IMR-90 (cell line): ENCODE measurements around the gene BCL11B. TPM values are rescaled to one million over a fixed set of nuclear protein-coding genes. Genes with fewer than 3 reads are reported as not detected.

ENCODE experiments used
- ATAC-seq: fragments of 200-7000 bp; cut with Tn5 transposase; 2 replicates; pipeline ENCODE4 v1.9.1; 2020; ENCODE audit warnings: low read depth, mild to moderate bottlenecking, moderate library complexity
- BruUV-seq: library from RNA; stranded (reverse); fragments of 400-500 nt; replicated peaks from 2 replicates; lab custom pipeline; 2021; lab: Mats Ljungman, UMichigan
- CTCF ChIA-PET: fragments of 300-600 bp; formaldehyde crosslinking; extraction: SDS; loops from one replicate; lab custom pipeline; 2021; ENCODE audit warnings: antibody characterized with exemption; lab: Yijun Ruan, JAX
- POLR2A ChIA-PET: fragments of 300-600 bp; sonication (Branson Sonifier 250); formaldehyde crosslinking; loops from one replicate; lab custom pipeline; 2022; ENCODE audit warnings: antibody characterized with exemption; ENCODE audit not compliant: unreplicated experiment; lab: Charles Lee
- DNase-seq: peaks from one replicate; pipeline ENCODE4 v3.0.0; 2013
- H2AFZ ChIP-seq: replicated peaks from 2 replicates; pipeline ENCODE3; 2013; ENCODE audit warnings: low read length, mild to moderate bottlenecking; ENCODE audit not compliant: poor library complexity
- H2AK5ac ChIP-seq: 2 replicates; pipeline ENCODE4 v1.6.1; 2013; ENCODE audit warnings: low read depth, low read length, inconsistent platforms
- H2AK9ac ChIP-seq: replicated peaks from 2 replicates; pipeline ENCODE3; 2013; ENCODE audit warnings: mild to moderate bottlenecking, low read depth, low read length, moderate library complexity; ENCODE audit not compliant: poor library complexity
- H2BK120ac ChIP-seq: 2 replicates; pipeline ENCODE4 v1.6.1; 2013; ENCODE audit warnings: low read depth, low read length, inconsistent platforms
- H2BK15ac ChIP-seq: 3 replicates; pipeline ENCODE4 v1.6.1; 2013; ENCODE audit warnings: low read depth, low read length, inconsistent platforms
- H2BK20ac ChIP-seq: 2 replicates; pipeline ENCODE4 v1.6.1; 2013; ENCODE audit warnings: low read depth, mild to moderate bottlenecking, inconsistent platforms, low read length, moderate library complexity
- H2BK5ac ChIP-seq: 2 replicates; pipeline ENCODE4 v1.6.1; 2013; ENCODE audit warnings: mild to moderate bottlenecking, low read depth, low read length, inconsistent platforms; ENCODE audit not compliant: poor library complexity, severe bottlenecking
- H3K14ac ChIP-seq: replicated peaks from 2 replicates; pipeline ENCODE4 v1.6.1; 2013; ENCODE audit warnings: low read depth, low read length, inconsistent platforms
- H3K18ac ChIP-seq: 2 replicates; pipeline ENCODE4 v1.6.1; 2013; ENCODE audit warnings: low read depth, low read length, control low read depth
- H3K23ac ChIP-seq: 2 replicates; pipeline ENCODE4 v1.6.1; 2013; ENCODE audit warnings: low read depth, low read length, inconsistent platforms
- H3K27ac ChIP-seq: 2 replicates; pipeline ENCODE4 v1.5.1; 2013; ENCODE audit warnings: mild to moderate bottlenecking, control low read depth, low read length; ENCODE audit not compliant: insufficient read depth
- H3K27me3 ChIP-seq: 2 replicates; pipeline ENCODE4 v1.6.1; 2013; ENCODE audit warnings: low read length; ENCODE audit not compliant: control insufficient read depth, insufficient read depth
- H3K36me3 ChIP-seq: 2 replicates; pipeline ENCODE4 v1.6.1; 2013; ENCODE audit warnings: low read length, mixed read lengths; ENCODE audit not compliant: control insufficient read depth, insufficient read depth
- H3K4ac ChIP-seq: 2 replicates; pipeline ENCODE4 v1.6.1; 2013; ENCODE audit warnings: low read depth, low read length, inconsistent platforms
- H3K4me1 ChIP-seq: 2 replicates; pipeline ENCODE4 v1.6.1; 2013; ENCODE audit warnings: low read length, mixed read lengths; ENCODE audit not compliant: control insufficient read depth, insufficient read depth
- H3K4me2 ChIP-seq: 2 replicates; pipeline ENCODE4 v1.6.1; 2013; ENCODE audit warnings: low read depth, mild to moderate bottlenecking, control low read depth, low read length, moderate library complexity
- H3K4me3 ChIP-seq: 2 replicates; pipeline ENCODE4 v1.5.1; 2013; ENCODE audit warnings: low read depth, mild to moderate bottlenecking, control low read depth, low read length, moderate library complexity; ENCODE audit not compliant: insufficient read depth
- H3K56ac ChIP-seq: 2 replicates; pipeline ENCODE4 v1.6.1; 2013; ENCODE audit warnings: low read length, inconsistent platforms; ENCODE audit not compliant: insufficient read depth; ENCODE audit errors: extremely low read depth
- H3K79me1 ChIP-seq, 2 experiments: 2 replicates each; pipeline ENCODE4 v1.6.1; 2013; ENCODE audit warnings: low read length in 2 of 2, inconsistent platforms in 1 of 2, low read depth in 1 of 2
- H3K9ac ChIP-seq: 2 replicates; pipeline ENCODE4 v1.6.1; 2013; ENCODE audit warnings: low read depth, low read length, control low read depth
- H3K9me1 ChIP-seq: 2 replicates; pipeline ENCODE4 v1.6.1; 2013; ENCODE audit warnings: low read length, inconsistent platforms; ENCODE audit not compliant: insufficient read depth
- H3K9me3 ChIP-seq: 2 replicates; pipeline ENCODE4 v1.6.1; 2013; ENCODE audit warnings: low read length; ENCODE audit not compliant: control insufficient read depth, insufficient read depth
- H4K20me1 ChIP-seq: 2 replicates; pipeline ENCODE4 v1.6.1; 2013; ENCODE audit warnings: low read length, inconsistent platforms; ENCODE audit not compliant: insufficient read depth
- H4K5ac ChIP-seq: 2 replicates; pipeline ENCODE4 v1.6.1; 2013; ENCODE audit warnings: mild to moderate bottlenecking, low read depth, low read length, control low read depth
- H4K8ac ChIP-seq, 2 experiments: 2 replicates each; pipeline ENCODE4 v1.6.1; 2013; ENCODE audit warnings: low read depth in 2 of 2, low read length in 2 of 2, control low read depth in 1 of 2, inconsistent platforms in 1 of 2
- H4K91ac ChIP-seq: 2 replicates; pipeline ENCODE4 v1.6.1; 2013; ENCODE audit warnings: low read depth, low read length, inconsistent platforms; ENCODE audit not compliant: insufficient read depth
- BHLHE40 ChIP-seq: fragments of 150-350 bp; IDR thresholded peaks from 2 replicates; pipeline ENCODE4 v1.6.1; 2016; ENCODE audit warnings: mild to moderate bottlenecking, low read depth, low read length
- CHD1 ChIP-seq: IDR thresholded peaks from 2 replicates; pipeline ENCODE4 v1.6.1; 2012; ENCODE audit warnings: low read depth, low read length, improper control_type of control experiment
- FOS ChIP-seq: fragments of 150-350 bp; IDR thresholded peaks from 2 replicates; pipeline ENCODE4 v1.6.1; 2016; ENCODE audit warnings: low read depth, low read length
- MAFK ChIP-seq: IDR thresholded peaks from 2 replicates; pipeline ENCODE4 v1.6.1; 2012; ENCODE audit warnings: low read depth, low read length, improper control_type of control experiment
- MXI1 ChIP-seq: IDR thresholded peaks from 2 replicates; pipeline ENCODE4 v1.6.1; 2012; ENCODE audit warnings: low read depth, mild to moderate bottlenecking, low read length, moderate library complexity, borderline replicate concordance
- POLR2A ChIP-seq: IDR thresholded peaks from 2 replicates; pipeline ENCODE4 v1.6.1; 2012; ENCODE audit warnings: mild to moderate bottlenecking, low read depth, low read length
- RFX5 ChIP-seq: IDR thresholded peaks from 2 replicates; pipeline ENCODE4 v1.8.0; 2012; ENCODE audit warnings: low read depth, mild to moderate bottlenecking, low read length, moderate library complexity
- SMC3 ChIP-seq: fragments of 150-350 bp; IDR thresholded peaks from 2 replicates; pipeline ENCODE4 v1.6.1; 2016; ENCODE audit warnings: low read depth, mild to moderate bottlenecking, antibody characterized with exemption, low read length, moderate library complexity
- WGBS, 2 experiments: methylation state at CpG; one replicate each; pipeline versions ENCODE4 v1.1.5 to v1.1.7; 2013; ENCODE audit warnings: missing lambda C conversion rate in 2 of 2; ENCODE audit not compliant: insufficient read length in 1 of 2; ENCODE audit errors: extremely low coverage in 2 of 2; 5-methylcytosine and 5-hydroxymethylcytosine counted together
- dilution Hi-C: fragments of 300-500 bp; cut with HindIII; formaldehyde crosslinking; loops from one replicate; pipeline ENCODE4 v1.14.3; 2018; ENCODE audit warnings: low sequenced_read_pairs; ENCODE audit not compliant: unreplicated experiment
- in situ Hi-C: fragments of 300-500 bp; cut with MboI; formaldehyde crosslinking; loops from 3 replicates; pipeline ENCODE4 v1.14.3; 2019; ENCODE audit warnings: low sequenced_read_pairs, inconsistent platforms, mixed read lengths
- intact Hi-C: fragments of 100-400 bp; cut with micrococcal nuclease; formaldehyde crosslinking; loops from 2 replicates; pipeline ENCODE4 v1.10.0; 2022
- polyA plus RNA-seq, 3 experiments: library from polyadenylated mRNA; depleted of rRNA; stranded (reverse); fragments of >200 nt; gene quantifications; 2 replicates each; pipeline ENCODE4 v1.2.3, GENCODE V29; 2012; ENCODE audit warnings: low replicate concordance in 1 of 3
- total RNA-seq: library from RNA; depleted of rRNA; stranded (reverse); fragments of >200 nt; gene quantifications from 2 replicates; pipeline ENCODE4 v1.2.3, GENCODE V29; 2012
- TF ChIP-seq, protein P1 (sequence below): conservative IDR thresholded peaks from 2 replicates; pipeline ENCODE4 v1.5.1; 2012; ENCODE audit warnings: mild to moderate bottlenecking, low read depth, low read length, improper control_type of control experiment

BCL11B gene
- total and polyA plus RNA-seq, 2 of the 4 experiments (the other 2 are of a cell fraction), result under 0.01 TPM; not detected in 1

DNA sequence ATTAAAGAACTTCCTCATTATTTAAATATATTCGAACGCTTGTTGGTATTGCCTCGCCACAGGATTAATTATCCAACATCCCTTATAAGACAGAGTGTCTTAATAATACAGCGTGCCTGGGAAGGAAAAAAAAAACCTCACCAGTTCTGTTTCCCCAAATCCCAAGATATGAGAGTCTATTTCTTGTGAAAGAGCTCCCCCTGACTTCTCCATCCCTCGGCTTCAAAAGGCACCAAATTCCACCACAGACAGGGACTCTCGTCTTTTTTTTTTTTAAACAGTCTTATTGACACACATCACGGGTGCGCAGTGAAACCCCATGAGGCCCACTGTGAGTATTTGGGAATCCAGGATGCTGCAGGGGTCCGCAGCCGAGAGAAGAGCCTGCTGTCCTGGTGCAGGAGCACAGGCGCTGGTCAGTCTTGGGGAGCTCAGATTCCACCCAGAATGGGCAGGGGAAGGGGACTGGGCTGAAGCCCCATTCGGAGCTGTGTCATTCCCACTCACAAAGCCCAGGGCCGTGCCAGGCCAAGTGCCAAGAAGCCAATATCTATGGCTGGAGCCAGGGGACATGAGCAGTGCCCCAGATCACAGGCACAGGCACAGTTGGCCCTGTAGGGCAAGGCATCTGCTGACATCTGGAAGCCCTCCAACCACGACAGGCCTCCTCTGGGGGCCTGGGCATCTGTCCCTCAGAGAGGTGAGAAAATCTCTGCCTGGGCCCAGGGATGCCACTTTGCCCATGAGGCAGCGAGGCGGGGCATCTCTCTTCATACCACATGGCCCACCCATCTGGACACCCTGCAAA is 71.9 kb downstream of the BCL11B start:
- no peak overlapping the region for H4K5ac ChIP-seq
- no peak overlapping the region for H3K4me2 ChIP-seq
- H3K4me3 ChIP-seq, result no peak overlapping the region
- H3K4me1 ChIP-seq, result no peaks in the 10 kb centered on the region
- no peak overlapping the region for H2BK5ac ChIP-seq
- peaks cover 22% of the 10 kb centered on the region; the same call in 1 of the 2 replicates for H3K9me3 ChIP-seq
- CTCF ChIA-PET, result interaction anchor here (0.5 kb wide), 1 partner anchor 29 kb away, joined by 3 read pairs; no protein-coding TSS in a partner anchor
- H2AFZ ChIP-seq, result no peak overlapping the region
- H3K14ac ChIP-seq, result no peak overlapping the region
- 57% methylated on average over 7 of the region's 16 CpGs; no CpG with 5 or more reads in 1 of the 2 experiments for WGBS, 2 experiments
- POLR2A ChIA-PET, result no interaction called here
- no peak overlapping the region for H3K4ac ChIP-seq
- intact Hi-C loops (no loop called here), in situ Hi-C loops (no loop called here), dilution Hi-C loops (no loop called here)
- no peaks in the 10 kb centered on the region for H3K36me3 ChIP-seq
- no peak overlapping the region for H3K56ac ChIP-seq
- TF ChIP-seq BHLHE40 (no peak), FOS (no peak), RFX5 (no peak), CHD1 (no peak), MXI1 (no peak), POLR2A (no peak), SMC3 (no peak), MAFK (no peak)
- TF ChIP-seq, protein P1, sequence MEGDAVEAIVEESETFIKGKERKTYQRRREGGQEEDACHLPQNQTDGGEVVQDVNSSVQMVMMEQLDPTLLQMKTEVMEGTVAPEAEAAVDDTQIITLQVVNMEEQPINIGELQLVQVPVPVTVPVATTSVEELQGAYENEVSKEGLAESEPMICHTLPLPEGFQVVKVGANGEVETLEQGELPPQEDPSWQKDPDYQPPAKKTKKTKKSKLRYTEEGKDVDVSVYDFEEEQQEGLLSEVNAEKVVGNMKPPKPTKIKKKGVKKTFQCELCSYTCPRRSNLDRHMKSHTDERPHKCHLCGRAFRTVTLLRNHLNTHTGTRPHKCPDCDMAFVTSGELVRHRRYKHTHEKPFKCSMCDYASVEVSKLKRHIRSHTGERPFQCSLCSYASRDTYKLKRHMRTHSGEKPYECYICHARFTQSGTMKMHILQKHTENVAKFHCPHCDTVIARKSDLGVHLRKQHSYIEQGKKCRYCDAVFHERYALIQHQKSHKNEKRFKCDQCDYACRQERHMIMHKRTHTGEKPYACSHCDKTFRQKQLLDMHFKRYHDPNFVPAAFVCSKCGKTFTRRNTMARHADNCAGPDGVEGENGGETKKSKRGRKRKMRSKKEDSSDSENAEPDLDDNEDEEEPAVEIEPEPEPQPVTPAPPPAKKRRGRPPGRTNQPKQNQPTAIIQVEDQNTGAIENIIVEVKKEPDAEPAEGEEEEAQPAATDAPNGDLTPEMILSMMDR, result no peak
- BruUV-seq, result no TSS peak
- no peaks in the 10 kb centered on the region for H3K9me1 ChIP-seq
- H3K79me1 ChIP-seq, result no peaks in the 10 kb centered on the region
- no peak overlapping the region for H3K9ac ChIP-seq
- H2AK5ac ChIP-seq, result no peak overlapping the region
- H3K23ac ChIP-seq, result no peak overlapping the region
- no peak overlapping the region for H4K91ac ChIP-seq
- no peak for ATAC-seq
- no peak overlapping the region for H2BK120ac ChIP-seq
- H3K27me3 ChIP-seq, result no peaks in the 10 kb centered on the region
- H2BK20ac ChIP-seq, result no peak overlapping the region
- DNase-seq, result no peak
- H3K18ac ChIP-seq, result no peak overlapping the region
- no peak overlapping the region for H4K8ac ChIP-seq
- no peaks in the 10 kb centered on the region for H4K20me1 ChIP-seq
- no peak overlapping the region for H2BK15ac ChIP-seq
- H2AK9ac ChIP-seq, result no peak overlapping the region
- H3K27ac ChIP-seq, result no peak overlapping the region
